Psoas muscle (tissue), 8 donors: ENCODE measurements around the gene UQCR11. TPM values are rescaled to one million over a fixed set of nuclear protein-coding genes. Genes with fewer than 3 reads are reported as not detected.

ENCODE experiments used
- ATAC-seq, 4 donors: fragments of 200-7000 bp; cut with Tn5 transposase; one replicate each; pipeline ENCODE4 v1.9.1; 2020; ENCODE audit warnings: moderate library complexity in 3 of 4, mild to moderate bottlenecking in 2 of 4
- DNase-seq, 2 donors: peaks; one replicate each; pipeline ENCODE4 v3.0.0-alpha.2; 2020
- H3K27ac ChIP-seq: fragments of 200-600 bp; one replicate; pipeline ENCODE4 v1.8.0; 2022
- H3K27me3 ChIP-seq, 3 donors: fragments of 200-600 bp in 1 of 3; one replicate each; pipeline versions ENCODE4 v1.6.1 to v1.8.0; 2013 to 2022; ENCODE audit warnings: low read length in 2 of 3, mild to moderate bottlenecking in 2 of 3, moderate library complexity in 1 of 3; ENCODE audit not compliant: insufficient read depth in 3 of 3
- H3K36me3 ChIP-seq, 2 donors: fragments of 200-600 bp in 1 of 2; one replicate each; pipeline versions ENCODE4 v1.6.1 to v1.8.0; 2013 to 2022; ENCODE audit warnings: low read depth in 1 of 2, mild to moderate bottlenecking in 1 of 2, moderate library complexity in 1 of 2; ENCODE audit not compliant: insufficient read depth in 1 of 2
- H3K4me1 ChIP-seq: fragments of 200-600 bp; one replicate; pipeline ENCODE4 v1.8.0; 2022
- H3K4me3 ChIP-seq: fragments of 200-600 bp; one replicate; pipeline ENCODE4 v1.8.0; 2022; ENCODE audit warnings: mild to moderate bottlenecking
- H3K9me3 ChIP-seq: fragments of 200-600 bp; one replicate; pipeline ENCODE4 v1.8.0; 2022
- WGBS, 3 donors: extraction: QIAGEN DNeasy Blood & Tissue Kit; methylation state at CpG; one replicate each; pipeline versions ENCODE4 v1.1.6 to v1.1.7; 2013; 5-methylcytosine and 5-hydroxymethylcytosine counted together
- intact Hi-C, 2 donors: fragments of 100-400 bp; cut with DNase I; formaldehyde crosslinking; loops; one replicate each; pipeline versions ENCODE4 v1.11.0 to v1.14.2; 2022
- polyA plus RNA-seq, 3 donors: library from polyadenylated mRNA; stranded (reverse); fragments of 200-250 nt; gene quantifications; one replicate each; pipeline ENCODE4 v1.2.3, GENCODE V29; 2013
- total RNA-seq, 4 donors: library from RNA; stranded (reverse); fragmentation: NEBNext Ultra II Directional in 2 of 4; extraction: Animal tissue kit (Norgen Biotek cat#: 25700) in 2 of 4; gene quantifications; one replicate each; pipeline versions ENCODE4 v1.2.1 to v1.2.4, GENCODE V29; 2021 to 2023
- TF ChIP-seq, protein P1 (sequence below): fragments of 200-600 bp; IDR thresholded peaks from one replicate; pipeline ENCODE4 v1.8.0; 2022; ENCODE audit warnings: antibody characterized with exemption
- donor health status: healthy with polysubstance abuse.
- donor health status: DM: no; HTN: no; CAD: no; lungs with moderate emphysema.
- donor health status: Bipolar disorder and iron deficiency.
- donor health status: healthy.
- donor health status: DM: yes; HTN: yes; CAD: no.
- donor health status: DM: no; HTN: no; CAD: no.
- donor health status: DM: no; HTN: no; CAD: no.
- donor health status: DM: yes; HTN: yes; CAD: no.

Gene UQCR11
- total and polyA plus RNA-seq, 7 donors = 320 to 534 (median 408) TPM

DNA sequence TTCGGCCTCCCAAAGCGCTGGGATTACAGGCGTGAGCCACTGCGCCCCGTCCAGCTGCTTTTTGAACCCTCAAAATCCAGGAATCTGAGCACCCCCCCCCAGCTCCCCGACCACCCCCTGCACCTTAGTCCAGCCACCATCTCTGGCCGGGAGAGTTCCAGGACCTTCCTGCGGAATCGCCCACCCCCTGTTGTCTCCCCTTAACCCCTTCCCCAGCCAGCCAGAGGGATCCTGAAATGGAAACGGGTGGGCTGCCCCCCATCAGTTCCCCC, 11.8 kb downstream of the UQCR11 start:
- ATAC-seq (no peak), DNase-seq (no peak)
- peak overlapping the region; percentile 79 for H3K4me3 ChIP-seq
- WGBS, 3 donors = 25 to 37% (median 32%) methylated on average over 10 of the region's 10 CpGs
- no peaks in the 10 kb centered on the region for H3K9me3 ChIP-seq
- intact Hi-C loops = no loop called here
- TF ChIP-seq, protein P1, sequence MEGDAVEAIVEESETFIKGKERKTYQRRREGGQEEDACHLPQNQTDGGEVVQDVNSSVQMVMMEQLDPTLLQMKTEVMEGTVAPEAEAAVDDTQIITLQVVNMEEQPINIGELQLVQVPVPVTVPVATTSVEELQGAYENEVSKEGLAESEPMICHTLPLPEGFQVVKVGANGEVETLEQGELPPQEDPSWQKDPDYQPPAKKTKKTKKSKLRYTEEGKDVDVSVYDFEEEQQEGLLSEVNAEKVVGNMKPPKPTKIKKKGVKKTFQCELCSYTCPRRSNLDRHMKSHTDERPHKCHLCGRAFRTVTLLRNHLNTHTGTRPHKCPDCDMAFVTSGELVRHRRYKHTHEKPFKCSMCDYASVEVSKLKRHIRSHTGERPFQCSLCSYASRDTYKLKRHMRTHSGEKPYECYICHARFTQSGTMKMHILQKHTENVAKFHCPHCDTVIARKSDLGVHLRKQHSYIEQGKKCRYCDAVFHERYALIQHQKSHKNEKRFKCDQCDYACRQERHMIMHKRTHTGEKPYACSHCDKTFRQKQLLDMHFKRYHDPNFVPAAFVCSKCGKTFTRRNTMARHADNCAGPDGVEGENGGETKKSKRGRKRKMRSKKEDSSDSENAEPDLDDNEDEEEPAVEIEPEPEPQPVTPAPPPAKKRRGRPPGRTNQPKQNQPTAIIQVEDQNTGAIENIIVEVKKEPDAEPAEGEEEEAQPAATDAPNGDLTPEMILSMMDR = no peak
- H3K27me3 ChIP-seq = no peaks in the 10 kb centered on the region
- H3K27ac ChIP-seq = peak overlapping the region; percentile 91
- H3K4me1 ChIP-seq = peaks cover 20% of the 10 kb centered on the region
- peaks cover 7 to 42% of the 10 kb centered on the region in 2 donors for H3K36me3 ChIP-seq

DNA sequence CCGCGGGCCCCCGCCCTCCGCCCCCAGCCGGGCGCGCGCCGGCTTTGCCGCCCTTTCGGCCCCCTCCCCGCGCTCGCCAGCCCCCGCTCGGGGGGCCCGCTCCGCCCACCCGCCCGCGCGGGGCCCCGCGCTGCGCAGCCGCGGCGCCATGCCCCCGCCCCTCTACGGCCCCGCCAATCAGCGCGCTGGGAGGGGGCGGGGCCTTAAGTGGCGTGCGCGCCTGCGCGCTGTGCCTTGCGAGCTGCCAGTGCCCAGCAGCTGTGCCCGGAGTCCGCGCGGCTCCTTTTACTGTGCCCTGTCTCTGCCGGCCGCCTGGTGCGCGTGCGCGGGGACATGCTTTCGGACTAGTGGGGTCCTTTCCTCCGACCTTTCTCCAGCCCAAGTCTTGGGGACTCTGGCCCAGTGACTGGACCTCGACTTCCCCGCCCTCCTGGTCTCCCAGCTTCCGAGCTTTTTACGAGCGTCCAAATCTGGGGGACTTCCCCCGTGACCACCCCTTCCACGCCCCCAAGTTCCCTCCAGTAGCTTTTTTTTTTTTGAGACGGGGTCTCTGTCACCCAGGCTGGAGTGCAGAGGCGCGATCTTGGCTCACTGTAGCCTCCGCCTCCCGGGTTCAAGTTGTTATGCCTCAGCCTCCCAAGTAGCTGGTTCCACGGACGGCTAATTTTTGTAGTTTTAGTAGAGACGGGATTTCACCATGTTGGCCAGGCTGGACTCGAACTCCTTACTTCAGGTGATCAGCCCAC, 12.3 kb downstream of the UQCR11 start, which contains the start of gene MBD3:
MBD3 (minus strand) TSS at position 111 of the 746 bp plus-strand sequence. CDS start 234 bp downstream, outside the sequence.
- ATAC-seq = peak; percentile 90 to 93 (median 92)
- Histone ChIP-seq H3K9me3 (no peaks in the 10 kb centered on the region), H3K4me1 (peaks cover 25% of the 10 kb centered on the region), H3K27ac (peak within 1 kb of the TSS; percentile 97), H3K36me3 (peaks cover 7 to 37% of the 10 kb centered on the region in 2 donors), H3K4me3 (peak within 1 kb of the TSS; percentile 95), H3K27me3 (no peaks in the 10 kb centered on the region)
- peak; percentile 94 to 97 for DNase-seq
- TF ChIP-seq, protein P1 = no peak
- WGBS, 3 donors = 1% methylated on average over 30 to 67 of the region's 68 CpGs
- intact Hi-C loops = no loop called here

- intact Hi-C loops = no loop called here
- peak; percentile 81 to 84 (median 83) for ATAC-seq
- H3K27me3 ChIP-seq = no peaks in the 10 kb centered on the region
- no peaks in the 10 kb centered on the region for H3K9me3 ChIP-seq
- peak; percentile 91 to 94 for DNase-seq
- H3K36me3 ChIP-seq = peaks cover under 1 to 29% of the 10 kb centered on the region in 2 donors
- TF ChIP-seq, protein P1 = no peak
- H3K4me1 ChIP-seq = peaks cover 31% of the 10 kb centered on the region
- WGBS, 3 donors = 0 to 1% (median 0%) methylated on average over 67 to 94 of the region's 94 CpGs
- H3K4me3 ChIP-seq = peak overlapping the region; percentile 95
- H3K27ac ChIP-seq = peak overlapping the region; percentile 97
These were observed 13.1 kb downstream of the UQCR11 start for GRCh38 chr19:1592024-1592754.

DNA sequence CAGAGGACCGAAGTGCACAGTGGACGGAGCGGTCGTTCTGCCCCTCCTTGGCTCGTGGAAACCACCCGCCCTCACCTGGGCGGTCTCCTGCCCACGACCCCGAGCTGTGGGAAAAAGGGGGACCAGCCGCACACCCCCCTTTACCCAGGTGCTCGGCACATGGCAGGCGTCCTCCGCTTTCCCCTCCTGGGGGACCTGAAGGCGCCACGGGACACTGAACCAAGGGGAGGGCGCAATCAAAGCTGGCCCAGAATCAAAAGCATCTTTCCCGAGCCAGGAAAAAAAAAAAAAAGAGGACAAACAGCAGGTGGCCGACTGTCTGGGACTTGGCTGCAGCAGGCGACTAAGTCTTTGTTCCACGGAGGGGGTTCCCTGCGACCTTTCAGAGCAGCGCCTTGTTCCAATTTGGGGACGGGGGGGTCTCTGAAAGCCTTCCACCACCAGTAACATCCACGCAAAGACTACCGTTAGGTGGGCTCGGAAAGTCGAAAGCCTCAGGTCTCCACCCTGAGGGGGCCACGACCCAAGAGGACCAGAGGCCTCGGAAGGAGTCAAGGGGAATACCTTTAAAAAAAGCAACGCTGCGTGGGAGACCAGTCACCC, 13.7 kb downstream of the UQCR11 start:
- TF ChIP-seq, protein P1 = no peak
- peak overlapping the region; percentile 97 for H3K27ac ChIP-seq
- no peaks in the 10 kb centered on the region for H3K9me3 ChIP-seq
- no peak for DNase-seq
- peak overlapping the region; percentile 95 for H3K4me3 ChIP-seq
- intact Hi-C loops = no loop called here
- H3K4me1 ChIP-seq = peaks cover 31% of the 10 kb centered on the region
- peak; percentile 1 to 33 (median 8) for ATAC-seq
- whole genome bisulfite sequencing, 3 donors = 1 to 2% (median 2%) methylated on average over 29 to 31 of the region's 31 CpGs
- no peaks in the 10 kb centered on the region for H3K27me3 ChIP-seq
- H3K36me3 ChIP-seq = peaks cover 0 to 23% of the 10 kb centered on the region in 2 donors
